Measurements from ENCODE around the gene KLHL3.

The KLHL3 gene

DNA sequence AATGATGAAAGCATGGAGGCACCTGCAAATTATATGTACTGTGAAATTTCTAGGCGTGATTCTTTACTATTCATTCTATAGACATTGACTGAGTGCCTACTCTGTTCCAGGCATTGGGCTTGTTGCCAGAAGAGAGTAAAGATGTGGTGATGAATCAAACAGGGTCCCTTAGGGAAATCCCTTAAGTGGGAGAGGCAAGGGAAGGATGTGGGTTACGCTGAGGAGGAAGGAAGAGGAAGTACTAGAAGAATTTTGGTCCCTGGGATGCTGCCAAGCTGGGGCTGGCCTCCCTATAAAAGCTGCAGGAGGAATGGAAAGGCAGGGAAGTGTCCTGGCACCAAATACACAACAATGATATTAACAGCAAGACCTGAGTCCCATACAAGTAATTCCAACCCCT lies 160.0 kb downstream of the KLHL3 start:
- DNase-seq (ENCODE audit: low read depth) = peak; percentile 79

DNA sequence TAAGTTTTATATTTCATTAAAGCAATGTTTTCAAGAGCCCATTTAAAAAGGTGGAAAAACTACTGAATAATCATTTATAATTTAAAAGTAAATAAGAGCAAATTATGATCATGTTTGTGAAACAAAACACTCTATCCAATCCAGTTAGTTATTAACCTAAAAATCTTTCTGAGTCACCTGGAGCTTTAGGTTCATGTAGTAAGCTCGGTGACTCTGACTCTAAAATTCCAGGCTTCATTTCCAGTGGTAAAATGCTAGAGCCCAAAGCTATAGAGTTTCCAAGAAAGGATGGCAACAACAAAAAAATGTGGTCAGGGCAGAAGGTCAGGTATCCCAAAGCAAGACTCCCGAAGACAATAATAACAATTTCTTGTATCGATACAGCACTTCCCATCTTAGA lies 160.7 kb downstream of the KLHL3 start:
- no peak for DNase-seq (ENCODE audit: low read depth)

DNA sequence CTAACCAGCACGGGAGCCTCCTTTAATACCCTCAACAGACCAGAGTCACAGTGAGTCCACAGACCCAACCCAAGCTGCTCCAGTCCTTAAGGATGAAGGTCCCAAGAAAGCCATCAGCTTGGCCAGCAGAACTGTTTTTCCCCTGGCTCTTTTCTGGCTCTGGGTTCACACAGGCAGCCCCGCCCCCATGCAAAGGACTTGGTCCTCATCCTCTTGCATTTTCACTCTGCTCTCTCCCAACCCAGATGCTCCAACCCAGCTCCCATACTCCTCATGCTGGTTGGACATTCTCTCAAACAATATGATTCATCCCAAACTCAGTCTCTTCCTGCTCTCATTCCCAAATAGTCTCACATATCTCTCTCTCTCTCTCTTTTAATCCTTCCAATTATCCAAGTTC lies 162.5 kb downstream of the KLHL3 start:
- DNase-seq (ENCODE audit: low read depth) = peak; percentile 76

DNA sequence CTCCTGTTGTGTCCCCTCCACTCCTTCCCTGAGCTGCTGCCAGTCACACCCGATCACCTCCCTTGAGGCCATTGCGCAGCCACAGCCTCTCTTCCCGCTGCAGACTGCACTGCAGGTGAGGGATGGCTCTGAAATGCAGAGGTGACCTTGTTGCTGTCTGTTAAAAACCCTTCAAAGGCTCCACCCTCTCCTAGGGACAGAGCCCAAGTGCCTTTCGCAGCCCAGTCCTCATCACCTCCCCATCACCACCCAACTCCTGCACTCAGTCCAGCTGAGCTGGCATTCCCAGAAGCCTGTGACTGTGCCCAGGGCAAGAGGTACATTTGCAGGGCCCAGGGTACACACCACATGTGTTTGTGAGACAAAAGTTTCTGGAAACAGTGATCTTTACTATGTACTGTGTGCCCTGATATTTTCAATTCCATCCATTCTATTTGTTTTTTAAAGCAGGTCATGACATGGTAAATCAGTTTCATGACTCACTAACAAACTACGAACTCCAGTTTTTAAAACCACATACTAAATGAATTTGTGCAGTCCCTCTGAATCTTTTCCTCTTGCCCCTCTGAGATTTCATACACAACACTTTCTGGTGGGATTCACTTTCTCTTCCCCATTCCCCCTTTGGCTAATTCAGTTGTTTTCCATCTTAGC lies 163.7 kb downstream of the KLHL3 start:
- peak; percentile 69 for DNase-seq (ENCODE audit: low read depth)

DNA sequence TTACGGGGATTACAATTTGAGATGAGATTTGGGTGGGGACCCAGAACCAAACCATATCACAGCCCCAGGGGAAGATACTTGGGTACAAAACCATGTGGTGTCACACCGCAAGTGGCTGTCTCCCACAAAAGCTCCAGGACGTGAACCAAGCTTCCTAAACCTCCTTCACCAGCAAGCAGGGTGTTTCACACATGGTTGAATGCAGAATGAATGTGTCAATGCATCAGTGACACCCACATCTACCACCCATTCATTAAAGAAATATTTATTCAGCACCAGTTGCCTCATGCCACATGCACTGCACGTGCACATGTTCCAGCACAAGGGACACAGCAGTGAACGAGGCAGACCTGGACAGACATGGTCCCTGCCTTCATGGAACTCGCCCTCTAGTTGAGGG lies 165.8 kb downstream of the KLHL3 start:
- DNase-seq (ENCODE audit: low read depth) = peak; percentile 13

Measured in EH (cell line).